ENCODE measurements around the gene SSR1. TPM values are rescaled to one million over a fixed set of nuclear protein-coding genes. Genes with fewer than 3 reads are reported as not detected.
"Not testable (repeated sequence)": the region's sequence is repeated elsewhere in the genome, so short reads cannot be mapped to it uniquely, and the experiment has no call there.

The SSR1 gene
- total RNA-seq, 1 experiment from 2014 or later, result 128 TPM

DNA sequence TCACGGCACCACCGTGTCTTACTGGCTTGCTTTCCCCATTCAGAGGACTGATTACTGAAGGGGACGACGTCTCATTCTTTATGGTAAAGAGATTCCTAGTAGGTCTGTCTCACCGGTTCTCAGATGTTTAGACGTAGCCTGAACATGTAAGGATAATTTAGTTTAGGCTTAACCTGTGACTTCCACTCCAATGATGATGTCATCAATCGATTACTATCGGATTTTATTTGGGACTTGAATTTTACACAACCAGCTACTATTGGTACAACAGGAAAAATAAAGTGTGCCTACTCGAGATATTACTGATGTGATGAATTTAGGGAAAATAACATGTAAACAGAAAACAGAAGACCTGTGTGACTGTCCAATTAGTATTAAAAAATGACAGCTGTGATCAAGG, 4.5 kb upstream of the SSR1 start:
- no peak for DNase-seq (ENCODE audit: low read depth)

DNA sequence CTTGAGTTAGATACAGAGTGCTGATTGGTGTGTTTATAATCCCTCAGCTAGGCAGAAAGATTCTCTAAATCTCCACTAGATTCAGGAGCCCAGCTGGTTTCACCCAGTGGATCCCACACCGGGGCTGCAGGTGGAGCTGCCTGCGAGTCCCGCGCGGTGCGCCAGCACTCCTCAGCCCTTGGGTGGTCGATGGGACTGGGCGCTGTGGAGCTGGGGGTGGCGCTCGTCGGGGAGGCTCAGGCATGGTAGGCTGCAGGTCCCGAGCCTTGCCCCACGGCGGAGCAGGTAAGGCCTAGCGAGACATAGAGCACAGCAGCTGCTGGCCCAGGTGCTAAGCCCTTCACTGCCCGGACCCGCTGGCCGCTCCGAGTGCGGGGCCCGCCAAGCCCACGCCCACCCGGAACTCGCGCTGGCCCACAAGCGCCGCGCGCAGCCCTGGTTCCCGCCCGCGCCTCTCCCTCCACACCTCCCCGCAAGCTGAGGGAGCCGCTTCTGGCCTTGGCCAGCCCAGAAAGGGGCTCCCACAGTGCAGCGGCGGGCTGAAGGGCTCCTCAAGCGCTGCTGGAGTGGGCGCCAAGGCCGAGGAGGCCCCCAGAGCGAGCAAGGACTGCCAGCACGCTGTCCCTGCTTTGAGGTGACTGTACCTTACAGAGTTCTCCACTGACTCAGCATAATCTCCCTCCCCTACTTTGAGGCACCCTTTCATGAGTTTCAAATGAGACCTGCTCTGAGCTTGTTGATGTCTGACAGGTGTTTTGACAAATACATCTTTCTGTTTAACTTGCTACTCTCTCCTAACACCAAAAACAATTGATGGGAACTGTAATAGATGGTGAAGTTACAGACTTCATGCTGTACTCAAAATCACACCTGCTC, 3.9 kb upstream of the SSR1 start:
- no peak for DNase-seq (ENCODE audit: low read depth)

DNA sequence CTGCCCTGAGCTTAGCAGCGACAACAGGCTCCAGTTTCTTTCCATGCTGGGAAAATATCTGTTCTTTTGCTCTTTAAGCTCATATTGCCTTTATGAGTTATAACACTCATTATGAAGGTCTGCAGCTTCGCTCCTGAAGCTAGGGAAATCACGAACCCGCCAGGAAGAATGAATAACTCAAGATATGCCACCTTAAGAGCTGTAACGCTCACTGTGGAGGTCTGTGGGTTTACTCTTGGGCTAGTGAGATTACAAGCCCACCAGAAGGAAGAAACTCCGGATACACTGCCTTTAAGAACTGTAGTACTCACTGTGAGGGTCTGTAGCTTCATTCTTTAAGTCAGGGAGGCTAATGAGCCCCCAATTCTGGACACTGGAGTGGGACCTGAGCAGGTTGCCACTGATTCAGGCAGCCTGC, 3.0 kb upstream of the SSR1 start:
- DNase-seq (ENCODE audit: low read depth), result no peak

DNA sequence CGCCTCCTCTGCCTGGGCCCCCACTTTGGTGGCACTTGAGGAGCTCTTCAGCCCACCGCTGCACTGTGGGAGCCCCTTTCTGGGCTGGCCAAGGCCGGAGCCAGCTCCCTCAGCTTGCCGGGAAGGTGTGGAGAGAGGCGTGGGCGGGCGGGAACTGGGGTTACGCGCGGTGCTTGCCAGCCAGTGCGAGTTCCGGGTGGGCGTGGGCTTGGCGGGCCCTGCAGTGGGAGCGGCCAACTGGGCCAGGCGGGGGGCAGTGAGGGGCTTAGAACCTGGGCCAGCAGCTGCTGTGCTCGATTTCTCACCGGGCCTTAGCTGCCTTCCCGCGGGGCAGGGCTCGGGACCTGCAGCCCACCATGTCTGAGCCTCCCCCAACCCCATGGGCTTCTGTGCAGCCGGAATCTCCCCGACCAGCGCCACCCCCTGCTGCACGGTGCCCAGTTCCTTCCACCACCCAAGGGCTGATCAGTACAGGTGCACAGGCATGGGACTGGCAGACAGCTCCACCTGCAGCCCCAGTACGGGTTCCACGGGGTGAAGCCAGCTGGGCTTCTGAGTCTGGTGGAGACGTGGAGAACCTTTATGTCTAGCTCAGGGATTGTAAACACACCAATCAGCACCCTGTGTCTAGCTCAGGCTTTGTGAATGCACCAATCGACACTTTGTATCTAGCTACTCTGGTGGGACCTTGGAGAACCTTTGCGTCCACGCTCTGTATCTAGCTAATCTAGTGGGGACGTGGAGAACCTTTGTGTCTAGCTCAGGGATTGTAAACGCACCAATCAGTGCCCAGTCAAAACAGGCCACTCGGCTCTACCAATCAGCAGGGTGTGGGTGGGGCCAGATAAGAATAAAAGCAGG, 2.3 kb upstream of the SSR1 start:
- DNase-seq (ENCODE audit: low read depth), result not testable (repeated sequence)

DNA sequence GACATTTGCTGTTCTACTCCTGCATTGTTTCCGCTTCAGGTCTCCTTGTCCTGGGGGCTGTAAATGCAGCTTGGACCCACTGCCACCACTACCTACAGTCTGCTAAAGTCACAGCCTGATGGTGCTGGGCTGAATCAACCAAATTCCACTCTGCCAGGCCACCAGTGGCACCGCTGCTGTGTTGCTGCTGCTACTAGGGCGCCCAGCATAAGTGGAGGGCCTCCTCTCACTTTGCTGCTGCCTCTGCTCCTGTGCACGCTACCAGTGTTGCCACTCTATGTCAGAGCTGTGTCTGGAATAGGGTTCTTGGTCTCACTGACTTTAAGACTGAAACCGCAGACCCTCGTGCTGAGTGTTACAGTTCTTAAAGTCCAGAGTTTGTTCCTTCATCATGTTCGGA, 1.4 kb upstream of the SSR1 start:
- no peak for DNase-seq (ENCODE audit: low read depth)

DNA sequence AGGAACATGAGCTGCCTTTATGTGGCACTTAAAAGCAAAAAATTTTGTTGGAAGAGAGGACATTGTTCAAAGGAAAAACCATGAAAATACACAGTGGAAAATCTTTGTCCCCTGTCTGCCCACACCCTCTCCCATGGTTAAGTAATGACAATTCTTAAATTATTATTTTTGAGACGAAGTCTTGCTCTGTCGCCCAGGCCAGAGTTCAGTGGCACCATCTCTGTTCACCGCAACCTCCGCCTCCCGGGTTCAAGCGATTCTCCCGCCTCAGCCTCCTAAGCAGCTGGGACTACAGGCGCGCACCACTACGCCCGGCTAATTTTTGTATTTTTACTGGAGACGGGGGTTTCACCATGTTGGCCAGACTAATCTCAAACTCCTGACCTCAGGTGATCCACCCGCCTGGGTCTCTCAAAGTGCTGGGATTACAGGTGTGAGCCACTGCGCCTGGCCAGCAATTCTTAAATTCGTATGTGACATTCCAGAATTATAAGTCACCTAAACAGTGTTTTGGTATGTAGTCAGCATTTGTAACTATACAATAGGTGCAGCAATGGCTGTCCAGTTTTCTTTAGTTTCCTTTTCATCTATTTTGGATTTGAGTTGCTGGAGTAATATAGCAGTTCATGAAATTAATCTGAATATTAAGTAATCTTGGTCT, 636 bp upstream of the SSR1 start:
- no peak for DNase-seq (ENCODE audit: low read depth)

DNA sequence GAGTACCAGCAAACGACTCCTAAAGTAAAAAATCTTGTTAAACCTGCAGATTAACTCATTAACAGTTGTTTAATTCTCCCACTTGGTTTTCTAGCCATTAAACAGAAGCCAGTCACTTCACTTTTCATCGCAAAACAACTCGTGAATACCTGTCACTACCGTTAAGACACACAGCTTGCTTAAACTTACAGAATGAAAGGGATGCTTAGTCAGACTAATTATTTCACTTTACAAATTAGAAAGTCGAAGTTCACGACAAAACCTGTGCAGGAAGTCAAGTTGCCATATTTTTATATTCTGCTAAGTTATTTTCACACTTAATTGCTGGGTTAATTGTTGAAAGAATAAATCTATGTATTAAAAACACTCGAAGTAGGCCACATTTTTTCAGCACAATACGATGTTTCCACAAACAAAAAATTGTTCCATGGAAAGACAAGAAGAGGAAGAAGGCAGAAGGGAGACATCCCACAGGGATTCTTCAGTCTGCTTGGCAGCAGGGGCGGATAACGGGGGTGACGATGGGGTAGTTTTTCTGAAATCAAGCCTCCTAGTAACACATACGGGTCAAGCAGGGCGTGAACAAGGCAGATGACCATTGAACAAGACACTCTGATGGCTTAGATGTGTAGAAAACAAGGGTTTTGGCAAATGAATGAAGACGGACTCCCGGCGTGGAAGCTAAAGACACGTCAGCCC, 933 bp downstream of the SSR1 start:
- peak; percentile 40 for DNase-seq (ENCODE audit: low read depth)

DNA sequence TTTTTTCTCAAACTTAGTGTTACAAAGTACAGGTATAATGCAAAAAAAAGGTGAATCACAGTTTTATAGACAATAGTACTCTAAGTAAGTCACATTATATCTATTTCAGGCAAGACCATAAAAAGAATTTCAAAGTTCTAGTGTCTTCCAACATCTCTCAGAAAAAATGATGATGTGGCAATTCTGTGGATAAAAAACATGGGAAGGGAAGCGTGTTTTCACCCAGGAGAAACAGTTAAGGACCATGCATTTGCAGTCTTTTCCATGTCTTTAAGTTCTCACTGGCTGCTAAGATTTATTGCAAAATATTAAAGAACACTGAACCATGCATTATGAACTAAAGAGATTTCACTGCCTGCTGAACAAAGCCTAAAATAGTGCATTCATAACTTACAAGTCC, 1.8 kb downstream of the SSR1 start:
- peak; percentile 1 for DNase-seq (ENCODE audit: low read depth)

DNA sequence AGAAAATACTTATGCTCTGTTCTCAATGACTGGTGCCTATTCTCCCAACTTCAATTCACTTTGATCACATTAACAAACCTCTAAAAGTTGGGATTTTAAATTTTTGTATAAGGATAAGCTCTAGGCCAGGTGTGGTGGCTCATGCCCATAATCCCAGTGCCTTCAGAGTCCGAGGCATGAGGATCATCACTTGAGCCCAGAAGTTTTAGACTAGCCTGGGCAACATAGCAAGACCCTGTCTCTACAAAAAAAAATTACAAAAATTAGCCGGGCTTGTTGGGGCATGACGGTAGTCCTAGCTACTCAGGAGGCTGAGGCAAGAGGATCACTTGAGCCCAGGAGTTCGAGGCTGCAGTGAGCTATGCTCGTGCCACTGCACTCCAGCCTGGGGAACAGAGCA, 3.9 kb downstream of the SSR1 start:
- no peak for DNase-seq (ENCODE audit: low read depth)

DNA sequence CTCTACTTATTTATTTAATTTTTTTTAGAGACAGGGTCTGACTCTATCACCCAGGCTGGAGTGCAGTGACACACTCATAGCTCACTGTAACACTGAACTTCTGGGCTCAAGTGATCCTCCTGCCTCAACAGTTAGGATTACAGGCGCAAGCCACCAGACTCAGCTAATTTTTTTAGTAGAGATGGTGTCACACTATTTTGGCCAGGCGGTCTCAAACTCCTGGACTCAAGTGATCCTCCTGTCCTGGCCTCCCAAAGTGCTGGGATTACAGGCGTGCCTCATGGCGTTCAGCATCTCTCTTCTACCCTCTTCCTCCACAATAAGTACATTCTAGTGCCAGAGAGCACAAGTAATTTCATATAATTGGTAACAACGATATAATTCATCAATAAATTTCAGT, 5.5 kb downstream of the SSR1 start:
- no peak for DNase-seq (ENCODE audit: low read depth)

DNA sequence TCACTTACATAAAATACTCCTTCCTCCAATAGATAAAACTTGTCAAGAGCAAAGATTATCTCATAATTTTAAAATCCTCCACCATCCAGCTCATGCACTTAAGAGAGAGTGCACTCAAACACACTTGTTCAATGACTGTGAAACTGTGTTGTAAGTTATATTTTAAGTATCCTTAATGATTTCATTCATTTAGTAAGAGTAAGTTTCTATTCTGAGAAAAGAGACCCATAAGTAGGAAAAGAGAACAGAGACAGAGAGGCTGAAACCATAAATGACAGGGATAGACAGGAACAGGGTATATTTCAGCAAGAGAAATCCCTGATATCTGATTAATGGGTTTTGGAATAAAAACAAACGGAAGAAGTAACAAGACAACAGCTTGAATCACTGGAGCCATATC, 8.2 kb downstream of the SSR1 start:
- DNase-seq (ENCODE audit: low read depth), result no peak

DNA sequence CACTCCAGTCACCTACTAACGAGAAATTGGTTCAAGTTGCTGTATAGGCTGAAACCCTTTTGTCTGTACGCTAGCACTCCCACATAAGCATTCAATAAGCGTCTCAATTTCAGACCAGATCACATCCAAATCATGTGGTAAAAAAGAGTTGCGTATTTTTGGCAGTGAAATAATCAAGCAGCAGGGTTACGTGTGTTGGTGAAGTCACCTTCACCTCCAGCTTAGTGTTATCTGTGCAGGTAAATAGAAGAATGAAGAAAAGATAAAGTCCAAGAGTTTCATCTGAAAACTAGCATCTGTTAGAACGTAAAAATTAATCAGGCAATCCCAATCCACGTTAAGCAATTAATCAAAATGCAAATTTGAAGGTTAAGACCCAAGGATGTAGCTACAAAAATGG, 11.3 kb downstream of the SSR1 start:
- no peak for DNase-seq (ENCODE audit: low read depth)

DNA sequence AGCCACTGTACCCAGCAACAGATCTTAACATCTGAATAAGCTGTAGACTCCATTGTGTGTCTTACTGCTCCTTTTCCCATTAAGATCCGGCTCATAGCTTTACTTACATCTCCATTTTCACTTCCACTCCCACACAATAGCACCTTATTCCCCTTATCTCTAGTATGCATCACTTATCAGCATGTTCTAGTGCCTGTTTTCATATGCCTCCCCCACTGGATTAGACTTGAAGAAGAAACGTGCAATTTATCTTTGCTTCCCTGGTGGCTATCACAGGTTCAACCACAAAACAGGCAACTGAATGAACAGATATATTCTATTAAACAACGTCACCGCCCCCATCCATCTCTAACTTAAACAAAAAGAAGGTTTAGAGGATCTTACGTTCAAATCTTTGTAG, 12.1 kb downstream of the SSR1 start:
- DNase-seq (ENCODE audit: low read depth), result no peak

DNA sequence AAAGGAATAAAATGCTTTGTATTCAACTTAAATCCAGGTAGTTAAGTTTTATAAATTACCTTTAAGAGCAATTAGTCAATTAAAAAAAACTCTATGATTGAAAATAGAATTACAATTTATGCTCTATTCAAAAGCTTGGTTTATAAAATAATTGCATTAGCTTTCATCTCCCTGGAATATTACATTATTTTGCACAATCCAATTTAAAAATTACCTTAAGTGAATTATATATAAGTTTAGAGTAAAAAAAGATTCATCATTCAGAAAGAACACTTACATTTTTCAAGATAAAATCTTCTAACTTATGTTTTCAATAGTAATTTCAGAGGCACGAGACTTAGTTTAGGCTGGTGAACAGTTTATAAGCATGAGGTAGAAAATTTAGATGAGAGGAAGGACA, 14.9 kb downstream of the SSR1 start:
- no peak for DNase-seq (ENCODE audit: low read depth)

DNA sequence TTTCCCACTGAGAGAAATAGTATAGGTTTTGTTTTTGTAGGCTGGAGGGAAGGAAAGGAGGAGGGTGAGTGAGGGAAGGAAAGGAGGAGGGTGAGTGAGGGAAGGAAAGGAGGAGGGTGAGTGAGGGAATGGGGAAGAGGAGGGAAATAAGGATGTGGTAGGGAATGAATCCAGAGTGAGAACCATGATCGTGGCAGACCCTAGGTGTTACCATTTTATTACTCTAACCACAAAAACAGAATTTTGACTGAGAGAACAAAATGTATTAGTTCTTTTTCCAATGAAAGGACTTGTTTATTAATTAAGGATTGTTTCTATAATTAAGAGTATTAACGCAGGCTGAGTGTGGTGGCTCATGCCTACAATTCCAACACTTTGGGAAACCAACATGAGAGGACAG, 16.4 kb downstream of the SSR1 start:
- no peak for DNase-seq (ENCODE audit: low read depth)

DNA sequence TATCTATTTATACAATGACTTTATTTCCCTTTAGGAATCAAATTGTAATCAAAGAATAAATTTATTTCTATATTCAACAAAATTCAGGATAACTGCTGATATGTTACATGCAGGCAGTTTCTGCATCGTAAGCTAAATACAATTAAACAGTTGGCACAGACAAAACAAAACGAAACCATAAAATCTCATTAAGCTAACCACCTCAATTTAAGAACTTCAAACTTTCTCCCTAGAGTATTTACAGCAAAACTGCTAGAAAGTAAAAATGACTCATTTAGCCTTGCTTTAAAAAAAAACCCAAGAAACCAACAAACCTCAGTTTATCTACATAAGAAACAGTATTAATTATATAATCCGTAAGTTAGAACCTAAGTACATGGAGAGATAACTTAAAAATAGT, 17.1 kb downstream of the SSR1 start:
- DNase-seq (ENCODE audit: low read depth), result no peak

DNA sequence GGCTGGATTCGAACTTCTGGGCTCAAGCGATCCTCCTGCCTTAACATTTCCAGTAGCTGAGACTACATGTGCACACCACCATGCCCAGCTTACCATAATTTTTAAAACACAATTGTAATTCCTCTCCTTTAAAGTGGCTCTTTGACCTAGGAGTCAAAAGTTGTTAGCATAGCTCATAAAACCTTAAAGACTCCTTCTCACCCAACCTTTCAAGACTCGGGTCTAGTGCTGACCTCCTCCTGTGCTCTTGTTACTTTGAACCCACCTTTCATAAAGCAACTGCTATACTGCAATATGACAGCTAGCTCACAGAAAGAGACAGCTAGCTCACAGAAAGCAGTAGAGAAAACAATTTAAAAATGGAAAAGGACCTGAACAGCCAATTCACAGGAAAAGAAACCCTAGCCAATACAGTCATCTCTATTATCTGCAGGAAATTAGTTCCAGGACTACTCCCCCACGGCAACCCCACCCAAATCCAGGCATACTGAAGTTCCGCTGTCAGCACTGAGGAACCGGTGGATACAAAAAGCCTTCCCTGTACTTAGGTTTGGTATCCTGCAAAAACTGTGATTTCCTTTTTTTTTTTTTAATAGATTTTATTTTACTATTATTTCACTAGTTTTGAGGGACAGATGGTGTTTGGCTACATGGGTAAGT, 20.3 kb downstream of the SSR1 start:
- no peak for DNase-seq (ENCODE audit: low read depth)

DNA sequence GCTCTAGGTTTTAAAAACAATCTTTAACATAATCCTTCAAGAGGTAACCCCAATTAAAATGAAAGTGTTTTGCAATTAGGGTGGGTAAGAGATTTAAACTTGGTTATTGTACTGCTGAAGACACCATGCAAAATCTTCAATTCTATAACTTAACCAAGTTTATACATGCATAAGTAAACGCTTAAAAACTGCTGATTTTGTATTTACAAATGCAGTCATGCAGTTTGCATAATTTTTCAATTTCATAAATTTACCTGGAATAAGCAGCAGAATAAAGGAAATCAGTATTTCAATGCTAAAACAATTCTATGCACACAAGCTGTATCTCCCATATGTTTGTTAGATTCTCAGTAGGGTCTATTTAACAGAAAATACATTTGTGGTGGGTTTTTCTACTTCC, 22.9 kb downstream of the SSR1 start:
- no peak for DNase-seq (ENCODE audit: low read depth)

DNA sequence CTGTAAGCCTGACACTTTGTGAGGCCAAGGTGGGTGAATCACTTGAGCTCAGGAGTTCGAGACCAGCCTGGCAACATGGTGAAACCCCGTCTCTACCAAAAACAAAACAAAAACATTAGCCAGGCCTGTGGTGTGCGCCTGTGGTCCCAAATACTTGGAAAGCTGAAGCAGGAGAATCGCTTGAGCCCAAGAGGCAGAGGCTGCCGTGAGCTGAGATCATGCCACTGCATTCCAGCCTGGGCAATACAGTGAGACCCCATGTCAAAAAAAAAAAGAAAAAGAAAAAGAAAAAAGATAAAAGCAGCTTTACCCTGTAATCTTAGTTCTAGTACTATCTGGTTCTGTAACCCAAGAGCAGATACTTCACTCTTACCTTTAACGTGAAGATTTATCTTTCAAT, 27.6 kb downstream of the SSR1 start:
- DNase-seq (ENCODE audit: low read depth), result no peak

DNA sequence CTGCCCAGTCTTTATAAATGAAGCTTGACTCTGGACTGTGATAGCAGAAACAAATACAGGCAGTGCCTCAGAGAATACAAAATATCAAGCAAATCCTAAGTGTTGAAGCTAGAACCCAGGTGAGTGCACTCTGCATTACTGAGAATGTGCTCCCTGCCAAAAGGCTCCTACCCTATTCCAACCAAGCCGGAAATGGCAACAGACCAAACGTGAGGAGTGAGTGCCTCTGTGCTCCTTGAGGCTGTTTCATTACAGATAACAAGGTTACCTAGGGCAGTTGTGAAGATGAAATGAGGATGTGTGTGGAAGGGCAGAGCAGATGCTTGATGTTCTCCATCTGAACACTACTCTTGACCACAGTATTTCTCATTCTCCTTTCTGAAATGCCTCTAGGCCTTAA, 29.3 kb downstream of the SSR1 start:
- DNase-seq (ENCODE audit: low read depth), result no peak
